Dendritic cell treated with granulocyte-macrophage colony-stimulating factor and Interleukin-4, amounts not matched to agents 40 ng/mL and 50 ng/mL, for 4 days (primary cell): ENCODE results near the gene ARHGEF7.

Experiments used
- H3K27ac Mint-ChIP-seq: one replicate; pipeline ENCODE4 v1.8.0; 2022; ENCODE audit warnings: mild to moderate bottlenecking, mixed read lengths
- H3K27me3 Mint-ChIP-seq: one replicate; pipeline ENCODE4 v1.8.0; 2022; ENCODE audit warnings: mild to moderate bottlenecking, mixed read lengths
- H3K36me3 Mint-ChIP-seq: one replicate; pipeline ENCODE4 v1.8.0; 2022; ENCODE audit warnings: low read depth, mixed read lengths
- H3K4me1 Mint-ChIP-seq: one replicate; pipeline ENCODE4 v1.8.0; 2022; ENCODE audit warnings: low read depth, mixed read lengths
- H3K4me3 Mint-ChIP-seq: one replicate; pipeline ENCODE4 v1.8.0; 2022; ENCODE audit warnings: mild to moderate bottlenecking, moderate library complexity, mixed read lengths
- H3K9me3 Mint-ChIP-seq: one replicate; pipeline ENCODE4 v1.8.0; 2022; ENCODE audit warnings: mixed read lengths
- intact Hi-C: fragments of 100-400 bp; cut with micrococcal nuclease; formaldehyde crosslinking; loops from one replicate; pipeline ENCODE4 v1.15.0; 2022

Gene ARHGEF7

DNA sequence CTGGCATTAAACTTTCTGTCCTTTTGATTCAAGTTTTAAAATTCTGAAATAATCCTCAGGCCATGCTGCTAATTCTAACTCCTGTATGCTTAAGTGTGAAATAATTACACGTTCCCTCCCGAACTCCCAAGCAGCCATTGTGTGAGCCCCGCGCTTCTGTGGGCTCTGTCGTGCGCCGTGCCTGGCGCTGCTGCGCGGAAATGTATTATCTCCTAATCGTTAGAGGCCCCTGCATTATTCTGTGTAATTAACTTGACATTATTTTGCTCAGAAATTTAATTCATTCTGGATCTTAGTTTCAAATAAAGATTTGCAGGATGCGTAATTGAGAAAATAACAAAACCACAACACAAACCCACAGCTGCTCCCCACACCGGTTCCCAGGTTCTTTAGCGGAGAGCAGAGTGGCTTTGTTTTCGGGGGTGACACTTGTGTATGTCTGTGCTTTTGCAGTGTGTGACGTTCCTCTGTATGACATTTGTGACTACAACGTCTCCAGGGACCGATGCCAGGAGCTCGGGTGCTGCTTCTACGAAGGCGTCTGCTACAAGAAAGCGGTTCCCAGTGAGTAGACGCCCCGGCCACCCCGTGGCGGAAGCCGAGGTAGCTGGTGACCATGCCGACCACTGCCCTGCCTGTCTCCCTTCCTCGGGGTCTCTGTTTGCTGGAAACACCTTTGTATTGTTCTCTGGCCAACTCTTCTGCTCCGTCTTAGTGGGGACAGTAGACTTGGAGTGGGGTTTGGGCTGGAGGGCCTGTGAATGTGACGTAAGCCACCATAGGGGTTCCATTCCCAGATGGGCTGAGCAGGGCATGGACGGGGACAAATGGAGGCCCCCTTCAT is 212.8 kb downstream of the ARHGEF7 start:
- H3K9me3 Mint-ChIP-seq: no peaks in the 10 kb centered on the region
- no peaks in the 10 kb centered on the region for H3K27me3 Mint-ChIP-seq
- H3K4me1 Mint-ChIP-seq: no peaks in the 10 kb centered on the region
- intact Hi-C loops: no loop called here
- no peak overlapping the region for H3K4me3 Mint-ChIP-seq
- H3K36me3 Mint-ChIP-seq: no peaks in the 10 kb centered on the region
- H3K27ac Mint-ChIP-seq: no peak overlapping the region

DNA sequence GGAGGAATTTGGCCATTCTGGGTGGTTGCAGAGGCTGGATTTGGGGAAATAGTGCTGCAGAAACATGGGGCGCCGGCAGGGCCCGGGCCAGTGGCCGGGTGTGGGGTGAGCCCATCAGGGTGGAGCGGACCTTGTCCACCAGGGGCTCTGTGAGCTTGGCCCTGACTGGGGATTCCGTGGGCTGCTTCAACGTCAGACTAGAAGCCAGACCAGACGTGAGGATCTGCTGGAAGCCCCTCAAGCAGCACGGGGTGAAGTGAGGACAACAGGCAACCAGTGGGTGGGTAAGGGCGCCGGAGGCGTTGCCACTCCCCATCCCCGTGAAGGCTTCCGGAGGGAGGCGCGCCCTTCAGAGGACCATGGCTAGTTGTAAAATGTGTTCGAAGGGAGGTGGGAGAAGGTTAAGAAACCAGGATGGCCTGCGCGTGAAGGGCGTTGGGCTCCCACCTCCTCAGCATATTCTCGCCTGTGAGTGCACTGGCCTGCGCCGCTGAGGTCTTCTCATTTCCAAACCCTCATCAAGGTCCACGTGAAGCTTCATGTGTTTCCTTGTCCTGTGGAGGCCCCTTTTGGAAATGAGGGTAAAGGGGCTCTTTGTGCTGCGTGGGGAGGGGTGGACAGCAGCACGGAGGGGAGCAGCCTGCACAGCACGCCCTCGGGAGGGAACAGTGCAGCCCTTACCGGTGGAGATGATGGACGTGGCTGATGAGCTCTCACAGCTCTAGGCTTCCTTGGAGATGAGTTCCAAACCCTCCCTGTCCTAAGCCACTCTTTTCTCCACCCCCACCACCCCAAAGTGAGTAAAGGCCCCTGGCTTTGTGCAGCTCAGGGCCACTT is 213.7 kb downstream of the ARHGEF7 start:
- Mint-ChIP-seq H3K27ac (no peak overlapping the region), H3K36me3 (no peaks in the 10 kb centered on the region), H3K4me1 (no peaks in the 10 kb centered on the region), H3K4me3 (no peak overlapping the region), H3K9me3 (no peaks in the 10 kb centered on the region), H3K27me3 (no peaks in the 10 kb centered on the region)
- intact Hi-C loops: no loop called here

GRCh38 chr13:111329641-111330040 is 214.5 kb downstream of the ARHGEF7 start:
- Mint-ChIP-seq H3K9me3 (no peaks in the 10 kb centered on the region), H3K4me1 (no peaks in the 10 kb centered on the region), H3K36me3 (no peaks in the 10 kb centered on the region), H3K27me3 (no peaks in the 10 kb centered on the region), H3K4me3 (no peak overlapping the region), H3K27ac (no peak overlapping the region)
- intact Hi-C loops: no loop called here

GRCh38 chr13:111330066-111330610 is 215.0 kb downstream of the ARHGEF7 start:
- Mint-ChIP-seq H3K4me3 (no peak overlapping the region), H3K9me3 (no peaks in the 10 kb centered on the region), H3K4me1 (no peaks in the 10 kb centered on the region), H3K27me3 (no peaks in the 10 kb centered on the region), H3K27ac (no peak overlapping the region), H3K36me3 (no peaks in the 10 kb centered on the region)
- intact Hi-C loops: no loop called here

- Mint-ChIP-seq H3K4me1 (no peaks in the 10 kb centered on the region), H3K27me3 (no peaks in the 10 kb centered on the region), H3K4me3 (no peak overlapping the region), H3K9me3 (peaks cover 24% of the 10 kb centered on the region), H3K27ac (no peak overlapping the region), H3K36me3 (no peaks in the 10 kb centered on the region)
- intact Hi-C loops: no loop called here
Observed at GRCh38 chr13:111335298-111335697, 220.2 kb downstream of the ARHGEF7 start.

DNA sequence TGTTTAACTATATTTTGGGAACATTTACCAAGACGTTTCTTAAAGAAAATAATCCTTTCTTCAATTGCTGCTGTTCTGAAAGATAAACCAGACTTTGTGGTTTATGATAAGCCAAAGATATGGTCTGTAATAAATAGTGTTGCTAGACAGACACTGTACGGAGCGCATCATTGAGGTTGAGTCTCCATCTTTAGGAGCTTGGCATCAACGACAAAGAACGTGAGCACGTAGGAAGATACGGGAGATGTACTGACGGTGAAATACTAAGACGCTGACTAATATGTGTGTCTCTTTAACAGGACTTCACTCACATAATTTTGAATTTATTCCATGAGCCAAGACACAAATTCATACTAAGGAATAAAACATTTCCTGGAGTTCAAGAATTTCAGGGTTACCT is 221.6 kb downstream of the ARHGEF7 start:
- Mint-ChIP-seq H3K4me3 (no peak overlapping the region), H3K27ac (no peak overlapping the region), H3K4me1 (no peaks in the 10 kb centered on the region), H3K36me3 (no peaks in the 10 kb centered on the region), H3K27me3 (no peaks in the 10 kb centered on the region), H3K9me3 (peaks cover 24% of the 10 kb centered on the region)
- intact Hi-C loops: no loop called here

GRCh38 chr13:111337206-111337605 is 222.1 kb downstream of the ARHGEF7 start:
- no peak overlapping the region for H3K4me3 Mint-ChIP-seq
- intact Hi-C loops: no loop called here
- no peaks in the 10 kb centered on the region for H3K36me3 Mint-ChIP-seq

GRCh38 chr13:111337741-111338140 is 222.6 kb downstream of the ARHGEF7 start:
- H3K36me3 Mint-ChIP-seq: no peaks in the 10 kb centered on the region
- H3K27ac Mint-ChIP-seq: no peak overlapping the region
- intact Hi-C loops: no loop called here
- no peaks in the 10 kb centered on the region for H3K27me3 Mint-ChIP-seq
- H3K9me3 Mint-ChIP-seq: peaks cover 24% of the 10 kb centered on the region
- H3K4me3 Mint-ChIP-seq: no peak overlapping the region
- no peaks in the 10 kb centered on the region for H3K4me1 Mint-ChIP-seq

More at GRCh38 chr13:111337206-111337605, 222.1 kb downstream of the ARHGEF7 start:
- no peak overlapping the region for H3K27ac Mint-ChIP-seq
- H3K27me3 Mint-ChIP-seq: no peaks in the 10 kb centered on the region
- no peaks in the 10 kb centered on the region for H3K4me1 Mint-ChIP-seq
- H3K9me3 Mint-ChIP-seq: peaks cover 24% of the 10 kb centered on the region

GRCh38 chr13:111338841-111339240 is 223.7 kb downstream of the ARHGEF7 start:
- no peaks in the 10 kb centered on the region for H3K27me3 Mint-ChIP-seq

GRCh38 chr13:111339366-111340143 is 224.4 kb downstream of the ARHGEF7 start:
- H3K4me1 Mint-ChIP-seq: no peaks in the 10 kb centered on the region
- H3K27ac Mint-ChIP-seq: no peak overlapping the region
- no peaks in the 10 kb centered on the region for H3K36me3 Mint-ChIP-seq
- H3K9me3 Mint-ChIP-seq: peaks cover 24% of the 10 kb centered on the region
- intact Hi-C loops: no loop called here
- no peak overlapping the region for H3K4me3 Mint-ChIP-seq
- no peaks in the 10 kb centered on the region for H3K27me3 Mint-ChIP-seq

More at GRCh38 chr13:111338841-111339240, 223.7 kb downstream of the ARHGEF7 start:
- Mint-ChIP-seq H3K27ac (no peak overlapping the region), H3K4me3 (no peak overlapping the region), H3K4me1 (no peaks in the 10 kb centered on the region), H3K9me3 (peaks cover 24% of the 10 kb centered on the region), H3K36me3 (no peaks in the 10 kb centered on the region)
- intact Hi-C loops: no loop called here

DNA sequence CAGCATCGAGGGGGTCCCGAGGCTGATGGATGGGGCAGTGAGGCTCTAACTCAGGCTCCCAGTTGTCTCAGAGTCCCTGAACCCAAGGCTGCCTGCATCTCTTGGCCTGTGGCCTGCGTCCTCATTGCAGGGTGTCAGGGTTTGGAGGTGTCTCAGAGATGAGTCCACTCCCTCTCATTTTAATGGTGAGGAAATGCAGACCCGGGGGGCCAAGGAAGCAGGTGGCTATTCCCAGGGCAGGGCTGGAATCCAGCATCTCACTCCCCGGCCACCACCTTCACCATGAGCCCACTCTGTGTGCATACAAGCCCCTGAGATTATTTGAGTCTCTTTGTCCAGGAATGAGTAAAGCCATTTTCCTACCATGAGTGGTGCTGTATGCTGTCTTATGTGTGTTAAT is 226.8 kb downstream of the ARHGEF7 start:
- intact Hi-C loops: no loop called here
- Mint-ChIP-seq H3K27ac (no peak overlapping the region), H3K36me3 (no peaks in the 10 kb centered on the region), H3K4me1 (no peaks in the 10 kb centered on the region), H3K4me3 (no peak overlapping the region), H3K27me3 (no peaks in the 10 kb centered on the region), H3K9me3 (peaks cover 26% of the 10 kb centered on the region)

- intact Hi-C loops: no loop called here
- Mint-ChIP-seq H3K4me3 (no peak overlapping the region), H3K36me3 (no peaks in the 10 kb centered on the region)
Observed at GRCh38 chr13:111342721-111343120, 227.6 kb downstream of the ARHGEF7 start.

DNA sequence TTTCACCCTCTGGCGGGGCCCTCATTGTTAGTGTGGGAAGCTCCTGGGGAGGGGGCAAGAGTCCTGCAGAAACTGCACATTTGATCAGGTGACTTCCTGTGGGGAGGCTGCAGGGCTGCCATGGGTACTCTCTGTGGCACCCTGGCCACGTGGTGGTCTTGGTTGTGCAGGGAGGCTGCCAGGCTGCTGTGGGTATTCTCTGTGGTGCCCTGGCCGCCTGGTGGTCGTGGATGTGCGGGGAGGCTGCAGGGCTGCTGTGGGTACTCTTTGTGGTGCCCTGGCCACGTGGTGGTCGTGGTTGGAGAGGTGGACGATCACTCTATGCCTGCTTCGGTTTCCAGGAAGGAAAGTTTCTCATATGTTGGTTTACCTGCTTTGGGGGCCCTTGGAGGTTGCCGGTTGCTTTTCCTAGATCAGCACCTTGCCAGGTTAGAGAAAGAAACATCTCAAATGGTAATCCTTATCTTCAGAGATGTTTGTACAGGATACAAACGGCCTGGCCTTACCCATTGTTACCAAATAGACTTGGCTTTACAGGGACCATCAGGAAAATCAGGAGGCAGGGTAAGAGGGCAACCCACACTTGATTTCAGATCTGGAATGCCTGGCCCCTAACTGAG is 228.2 kb downstream of the ARHGEF7 start:
- Mint-ChIP-seq H3K9me3 (peaks cover 25% of the 10 kb centered on the region), H3K4me1 (no peaks in the 10 kb centered on the region), H3K36me3 (no peaks in the 10 kb centered on the region), H3K27me3 (no peaks in the 10 kb centered on the region), H3K4me3 (no peak overlapping the region), H3K27ac (no peak overlapping the region)
- intact Hi-C loops: no loop called here

More at GRCh38 chr13:111342721-111343120, 227.6 kb downstream of the ARHGEF7 start:
- Mint-ChIP-seq H3K9me3 (peaks cover 26% of the 10 kb centered on the region), H3K4me1 (no peaks in the 10 kb centered on the region), H3K27ac (no peak overlapping the region), H3K27me3 (no peaks in the 10 kb centered on the region)
